ENCODE measurements around the gene CCR5AS.

The CCR5AS gene

DNA sequence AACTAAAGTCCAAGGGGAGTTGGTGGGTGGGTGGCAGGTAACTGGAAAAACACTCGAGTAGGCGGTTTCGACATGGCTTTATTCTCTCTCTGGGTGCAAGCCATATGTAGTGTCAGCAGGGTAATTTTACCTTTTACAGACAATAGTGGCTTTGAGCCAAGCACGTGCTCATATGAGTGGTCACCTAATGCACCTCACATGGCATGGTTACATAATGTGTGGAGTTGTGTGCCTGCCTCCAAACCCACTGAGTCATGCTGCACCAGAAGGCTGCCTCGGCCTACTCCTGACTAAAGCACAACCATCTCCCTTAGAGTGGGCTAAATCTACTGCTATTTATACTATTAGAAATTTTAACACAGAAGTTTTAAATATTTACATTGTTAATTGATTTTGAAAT is 16.7 kb upstream of the CCR5AS start:
- DNase-seq (ENCODE audit: low spot score) = no peak

DNA sequence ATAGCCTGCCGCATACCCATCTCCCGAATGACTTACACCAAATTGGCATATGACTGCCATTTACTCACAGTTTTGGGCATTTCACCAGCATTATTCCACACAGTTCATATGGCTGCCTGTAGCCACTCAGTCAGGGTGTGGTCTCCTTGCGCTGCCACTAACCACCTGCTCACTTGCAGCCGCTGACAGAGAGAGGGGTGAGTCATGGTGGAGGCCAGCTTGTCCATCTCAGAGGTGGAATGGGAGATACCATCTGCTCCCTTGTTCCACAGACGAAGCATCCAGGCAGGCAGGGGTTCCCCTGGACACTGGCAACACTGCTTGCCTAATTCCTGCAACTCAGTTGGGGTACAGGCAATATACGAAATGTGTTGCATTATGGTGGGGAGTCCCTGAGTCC is 15.8 kb upstream of the CCR5AS start:
- DNase-seq (ENCODE audit: low spot score) = no peak
- TF ChIP-seq, protein P1, sequence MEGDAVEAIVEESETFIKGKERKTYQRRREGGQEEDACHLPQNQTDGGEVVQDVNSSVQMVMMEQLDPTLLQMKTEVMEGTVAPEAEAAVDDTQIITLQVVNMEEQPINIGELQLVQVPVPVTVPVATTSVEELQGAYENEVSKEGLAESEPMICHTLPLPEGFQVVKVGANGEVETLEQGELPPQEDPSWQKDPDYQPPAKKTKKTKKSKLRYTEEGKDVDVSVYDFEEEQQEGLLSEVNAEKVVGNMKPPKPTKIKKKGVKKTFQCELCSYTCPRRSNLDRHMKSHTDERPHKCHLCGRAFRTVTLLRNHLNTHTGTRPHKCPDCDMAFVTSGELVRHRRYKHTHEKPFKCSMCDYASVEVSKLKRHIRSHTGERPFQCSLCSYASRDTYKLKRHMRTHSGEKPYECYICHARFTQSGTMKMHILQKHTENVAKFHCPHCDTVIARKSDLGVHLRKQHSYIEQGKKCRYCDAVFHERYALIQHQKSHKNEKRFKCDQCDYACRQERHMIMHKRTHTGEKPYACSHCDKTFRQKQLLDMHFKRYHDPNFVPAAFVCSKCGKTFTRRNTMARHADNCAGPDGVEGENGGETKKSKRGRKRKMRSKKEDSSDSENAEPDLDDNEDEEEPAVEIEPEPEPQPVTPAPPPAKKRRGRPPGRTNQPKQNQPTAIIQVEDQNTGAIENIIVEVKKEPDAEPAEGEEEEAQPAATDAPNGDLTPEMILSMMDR (IDR thresholded peaks at IDR 0.05; ENCODE audit: extremely low read depth, missing control alignments) = no peak

More for the DNA sequence above, 16.7 kb upstream of the CCR5AS start:
- TF ChIP-seq, protein P1 (IDR thresholded peaks at IDR 0.05; ENCODE audit: extremely low read depth, missing control alignments) = no peak

DNA sequence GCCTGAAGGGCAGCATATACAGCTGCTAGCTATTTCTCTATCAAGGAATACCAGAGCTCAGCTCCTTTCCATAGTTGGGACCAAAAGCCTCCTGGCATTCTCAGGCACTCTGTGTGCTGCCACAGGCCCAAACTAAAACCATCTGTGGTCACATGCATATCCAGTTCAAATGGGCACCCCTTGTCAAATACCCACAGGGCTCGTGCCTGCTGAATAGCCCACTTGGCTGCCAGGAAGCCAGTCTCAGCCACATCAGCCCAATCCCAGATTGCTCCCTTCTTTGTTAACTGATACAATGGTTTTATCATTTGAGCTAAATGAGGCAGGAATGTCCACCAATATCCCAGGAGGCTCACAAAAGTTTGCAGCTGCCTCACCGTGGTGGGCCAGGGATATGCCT is 14.1 kb upstream of the CCR5AS start:
- TF ChIP-seq, protein P1 (IDR thresholded peaks at IDR 0.05; ENCODE audit: extremely low read depth, missing control alignments) = no peak
- no peak for DNase-seq (ENCODE audit: low spot score)

DNA sequence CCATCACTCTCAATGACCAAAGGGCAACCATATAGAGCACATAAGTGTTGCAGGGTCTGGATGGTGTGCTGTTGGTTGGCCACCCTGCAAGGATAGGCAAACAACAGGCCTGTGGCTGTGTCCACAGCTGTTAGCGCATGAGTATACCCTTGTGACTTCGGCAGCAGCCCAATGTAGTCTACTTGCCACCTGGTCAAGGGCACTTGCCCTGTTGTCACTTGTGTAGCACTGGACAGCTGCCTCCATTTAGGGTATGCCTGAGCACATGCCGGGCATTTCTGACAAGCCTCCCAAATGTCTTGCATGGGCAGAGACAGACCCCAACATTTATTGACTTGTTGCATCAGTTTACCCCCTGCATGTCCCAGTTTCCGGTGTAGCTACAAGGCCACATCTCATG is 12.9 kb upstream of the CCR5AS start:
- TF ChIP-seq, protein P1 (IDR thresholded peaks at IDR 0.05; ENCODE audit: extremely low read depth, missing control alignments) = no peak
- DNase-seq (ENCODE audit: low spot score) = no peak

DNA sequence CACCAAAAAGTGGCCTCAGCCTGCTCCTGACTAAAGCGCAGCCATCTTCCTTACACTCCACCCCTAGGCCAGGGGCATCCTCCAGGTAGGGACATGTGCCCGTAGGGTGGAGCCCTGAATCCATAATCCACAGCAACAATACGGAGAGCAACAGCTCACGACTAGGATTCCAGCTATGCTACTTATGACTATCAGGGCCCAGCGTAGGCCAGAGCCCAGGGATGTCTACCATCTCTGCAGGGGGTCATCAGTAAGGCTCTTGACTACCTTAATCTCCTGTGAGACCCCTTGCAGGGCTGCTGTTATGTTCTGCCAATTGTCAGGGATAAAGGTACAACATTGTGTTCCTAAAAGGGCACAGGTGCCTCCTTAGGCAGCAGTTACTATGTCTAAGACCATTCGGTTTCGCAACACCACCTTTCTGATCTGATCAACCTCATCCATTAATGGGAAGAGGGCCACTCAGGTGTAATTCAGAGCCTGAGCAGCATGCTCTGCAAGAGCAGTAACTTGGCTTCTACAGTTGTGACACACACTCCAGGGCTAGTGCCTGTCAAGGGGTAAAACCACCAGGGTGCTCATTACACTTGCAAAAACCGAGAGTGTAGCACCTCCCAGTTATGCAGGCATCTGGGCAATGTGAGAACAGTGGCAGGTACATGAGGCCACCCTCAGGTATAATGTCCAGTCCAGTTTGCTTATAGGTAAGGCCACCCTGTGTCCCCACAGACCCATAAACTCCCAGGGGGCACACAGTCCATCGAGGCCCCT is 11.2 kb upstream of the CCR5AS start:
- DNase-seq (ENCODE audit: low spot score) = no peak

DNA sequence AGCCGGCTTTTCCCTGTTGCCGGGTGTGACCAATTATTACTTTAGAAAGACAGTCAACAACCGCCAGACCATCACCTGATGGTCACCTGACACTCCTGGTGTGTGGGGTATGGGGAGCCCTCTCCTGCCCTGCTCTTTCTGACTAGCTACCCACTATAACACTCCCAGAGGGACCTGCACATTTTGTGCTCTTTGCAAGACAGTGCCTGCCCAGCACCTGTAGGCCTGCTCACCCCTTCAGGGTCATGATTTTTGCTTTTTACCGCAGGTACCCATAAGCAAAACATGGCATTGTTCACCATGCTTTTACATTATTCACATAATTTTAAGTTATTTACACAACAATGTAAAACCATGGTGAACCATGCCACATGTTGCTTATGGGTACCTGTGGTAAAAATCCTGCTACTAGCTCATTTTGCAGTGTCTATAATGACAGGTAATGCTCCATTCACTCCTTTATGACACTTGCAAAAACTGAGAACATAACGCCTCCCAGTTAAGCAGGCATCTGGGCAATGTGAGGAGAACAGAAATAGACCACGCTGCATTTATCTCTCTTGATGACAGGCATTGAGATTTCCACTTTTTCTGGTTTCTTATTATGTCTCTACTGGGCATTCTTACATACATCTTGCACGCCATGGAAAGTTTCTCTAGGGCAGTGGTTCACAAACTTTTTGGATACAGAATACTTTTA is 10.1 kb upstream of the CCR5AS start:
- TF ChIP-seq, protein P1 (IDR thresholded peaks at IDR 0.05; ENCODE audit: extremely low read depth, missing control alignments) = no peak
- no peak for DNase-seq (ENCODE audit: low spot score)

More for the DNA sequence above, 11.2 kb upstream of the CCR5AS start:
- TF ChIP-seq, protein P1 (IDR thresholded peaks at IDR 0.05; ENCODE audit: extremely low read depth, missing control alignments) = no peak

DNA sequence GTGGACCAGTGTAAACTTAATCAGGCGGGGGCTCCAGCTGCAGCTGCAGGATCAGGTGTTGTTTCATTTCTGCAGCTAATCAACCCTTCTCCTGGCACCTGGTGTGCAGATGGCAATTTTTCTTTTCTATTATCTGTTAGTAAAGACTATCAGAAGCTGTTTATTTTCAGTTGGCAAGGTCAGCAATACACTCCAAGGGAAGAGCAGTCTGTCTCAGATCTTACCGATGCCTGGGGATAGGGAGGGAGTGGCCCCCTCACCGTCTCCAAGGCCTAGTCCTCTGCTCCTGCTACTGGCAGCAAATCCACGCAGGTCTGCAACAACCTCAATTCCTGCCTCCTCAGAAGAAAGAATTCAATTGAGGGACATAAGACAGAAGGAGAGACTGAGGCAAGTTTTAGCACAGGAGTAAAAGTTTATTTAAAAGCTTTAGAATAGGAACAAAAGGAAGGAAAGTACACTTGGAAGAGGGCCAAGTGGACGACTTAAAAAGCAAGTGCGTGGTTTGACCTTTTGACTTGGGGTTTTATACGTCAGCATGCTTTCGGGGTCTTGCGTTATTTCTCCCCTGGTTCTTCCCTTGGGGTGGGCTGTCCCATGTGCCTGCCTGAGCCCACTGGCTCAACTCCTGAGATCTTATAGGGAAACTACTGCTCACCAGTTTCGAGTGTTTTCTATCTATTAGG is 9.4 kb upstream of the CCR5AS start:
- TF ChIP-seq, protein P1 (IDR thresholded peaks at IDR 0.05; ENCODE audit: extremely low read depth, missing control alignments) = no peak
- no peak for DNase-seq (ENCODE audit: low spot score)
